GM19467 (cell line): ENCODE measurements around the gene CRLF1.

ENCODE experiments used
- ATAC-seq: cut with Tn5 transposase; IDR thresholded peaks from one replicate; pipeline ENCODE4 v1.9.1; 2021; ENCODE audit warnings: mild to moderate bottlenecking, moderate library complexity; ENCODE audit not compliant: unreplicated experiment

The CRLF1 gene

DNA sequence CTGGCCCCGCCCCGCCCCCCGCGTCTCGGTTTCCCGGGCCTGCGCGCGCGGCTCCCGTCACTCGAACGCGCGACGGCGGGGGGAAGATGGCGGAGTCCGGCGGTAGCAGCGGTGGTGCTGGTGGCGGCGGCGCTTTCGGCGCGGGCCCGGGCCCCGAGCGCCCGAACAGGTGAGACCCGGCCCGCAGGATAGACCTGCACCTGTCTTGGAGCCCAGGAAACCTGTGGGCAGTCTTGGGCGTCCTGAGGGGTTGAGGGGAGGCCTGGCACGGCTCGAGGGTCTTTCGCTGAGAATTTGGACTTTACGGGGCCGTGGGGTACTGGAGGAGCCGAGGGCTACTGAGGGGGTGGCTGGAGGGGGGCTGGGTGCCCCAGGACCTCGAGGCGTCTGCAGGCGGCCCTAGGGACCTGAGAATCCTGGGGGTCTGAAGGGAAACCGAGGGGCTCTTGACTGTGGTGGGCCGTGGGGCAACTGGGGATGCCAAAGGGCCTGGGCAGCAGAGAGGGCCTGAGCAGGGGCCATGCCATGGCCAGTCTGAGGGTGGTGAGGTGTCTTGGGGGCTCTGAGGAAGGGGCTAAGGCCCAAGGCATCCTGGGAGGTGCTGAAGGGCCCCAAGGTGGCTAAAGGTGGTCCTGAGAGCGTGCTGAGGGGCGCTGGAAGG, 30.5 kb upstream of the CRLF1 start, which contains the start of gene KLHL26:
Gene KLHL26 (plus strand): TSS at position 60 of the 661 bp plus-strand sequence. CDS start 27 bp downstream, at position 87.
- ATAC-seq: no peak

DNA sequence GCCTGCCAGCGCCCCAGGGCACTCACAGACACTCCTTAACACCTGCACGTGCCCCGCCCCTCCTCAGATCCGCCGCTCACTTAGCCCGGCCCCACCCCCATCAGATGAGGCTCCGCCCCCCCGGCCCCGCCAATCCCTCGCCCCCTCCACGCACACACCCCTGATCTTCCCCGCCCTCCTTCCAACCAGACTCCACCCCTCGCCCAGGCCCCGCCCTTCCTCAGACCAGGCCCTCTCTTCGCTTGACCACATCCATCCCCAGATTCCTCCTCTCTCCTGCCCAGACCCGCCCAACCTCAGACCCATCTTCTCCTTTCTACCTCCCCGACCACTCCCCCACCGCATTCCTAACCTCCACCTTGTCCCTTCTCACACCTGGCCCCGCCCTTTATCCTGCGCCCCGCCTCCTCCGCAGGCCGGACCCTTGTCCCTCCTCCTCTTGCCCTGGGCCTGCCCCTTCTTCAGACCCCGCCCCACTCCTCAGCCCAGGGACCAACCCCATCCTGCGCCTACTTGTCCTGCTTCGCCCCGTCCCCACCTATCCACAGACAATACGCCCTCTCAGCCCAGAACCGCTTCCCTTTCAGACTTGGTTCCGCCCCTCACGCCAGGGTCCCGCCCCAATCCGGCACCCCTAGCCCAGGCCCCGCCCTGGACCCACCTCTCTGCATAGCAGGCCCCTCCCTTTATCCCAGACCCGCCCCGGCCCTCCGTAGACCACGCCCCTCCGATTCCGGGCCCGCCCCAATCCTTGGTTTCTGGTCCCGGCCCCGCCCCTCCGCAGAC, 29.8 kb upstream of the CRLF1 start:
- peak; percentile 77 for ATAC-seq

DNA sequence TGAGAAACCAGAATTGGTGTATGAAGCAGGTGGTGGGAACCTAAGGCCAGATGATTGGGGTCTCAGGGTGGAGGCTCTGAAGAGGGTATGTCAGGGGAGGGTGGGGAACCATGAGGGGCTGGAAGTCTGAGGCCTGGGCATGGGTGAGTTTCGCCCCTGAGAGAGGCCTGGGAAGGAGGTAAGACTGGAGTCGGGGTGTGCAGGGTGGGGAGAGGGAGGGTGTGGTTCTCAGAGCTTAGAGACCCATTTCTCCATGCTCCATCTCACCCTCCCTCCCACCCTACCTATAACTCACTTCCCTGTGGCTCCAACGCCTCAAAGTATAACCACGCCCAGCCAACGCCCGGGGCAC, 29.2 kb upstream of the CRLF1 start:
- no peak for ATAC-seq

DNA sequence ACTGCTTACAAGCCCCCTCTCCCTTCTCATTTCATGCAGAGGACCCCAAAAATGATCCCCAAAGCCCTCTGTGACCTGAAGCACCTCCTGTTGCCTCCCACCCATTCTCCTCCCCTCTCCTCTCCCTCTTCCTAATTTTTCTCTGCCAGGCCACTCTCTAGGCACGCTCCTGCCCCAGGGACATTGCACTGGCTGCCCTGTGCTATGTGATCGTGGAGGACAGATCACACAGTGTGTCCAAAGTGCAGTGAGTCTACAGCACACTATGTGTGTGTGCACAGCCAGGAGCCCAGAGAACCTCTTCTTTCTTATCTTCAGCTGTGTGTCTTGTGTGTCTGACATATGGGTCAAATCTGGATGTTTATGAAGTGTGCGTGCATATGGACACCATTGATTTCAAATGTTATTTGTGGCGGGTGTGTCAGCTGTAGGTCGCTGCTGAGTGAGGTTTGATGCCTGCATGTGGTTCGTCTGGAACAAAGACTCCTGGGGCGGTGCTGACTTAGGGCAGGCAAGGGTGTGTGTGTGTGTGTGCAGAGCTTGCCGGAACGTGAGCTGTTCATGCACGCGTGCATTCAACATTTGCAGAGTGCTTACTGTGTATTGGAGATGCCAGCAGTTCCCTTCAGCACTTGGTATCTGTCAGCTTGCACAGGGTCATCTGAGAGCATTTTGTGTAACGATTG, 28.2 kb upstream of the CRLF1 start:
- ATAC-seq: no peak

DNA sequence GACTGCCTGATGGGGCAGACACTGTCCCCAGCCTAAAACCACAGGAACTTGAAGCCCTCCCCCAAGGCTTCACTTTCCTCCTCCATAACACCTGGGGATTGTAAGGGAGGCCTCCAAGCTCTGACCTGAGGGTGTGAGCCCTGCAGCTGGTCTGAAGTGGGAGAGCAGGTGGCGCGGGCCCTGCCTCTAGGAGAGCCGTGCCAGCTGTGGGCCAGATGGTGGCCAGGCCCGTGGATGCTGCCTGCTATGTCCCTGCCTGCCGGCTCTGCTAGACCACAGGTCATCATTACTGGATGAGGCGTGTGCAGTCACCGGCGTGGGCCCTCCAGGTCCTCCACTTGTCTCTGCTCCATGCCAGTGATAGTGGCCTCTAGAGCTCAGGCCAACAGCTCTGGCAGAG, 26.7 kb upstream of the CRLF1 start:
- no peak for ATAC-seq

DNA sequence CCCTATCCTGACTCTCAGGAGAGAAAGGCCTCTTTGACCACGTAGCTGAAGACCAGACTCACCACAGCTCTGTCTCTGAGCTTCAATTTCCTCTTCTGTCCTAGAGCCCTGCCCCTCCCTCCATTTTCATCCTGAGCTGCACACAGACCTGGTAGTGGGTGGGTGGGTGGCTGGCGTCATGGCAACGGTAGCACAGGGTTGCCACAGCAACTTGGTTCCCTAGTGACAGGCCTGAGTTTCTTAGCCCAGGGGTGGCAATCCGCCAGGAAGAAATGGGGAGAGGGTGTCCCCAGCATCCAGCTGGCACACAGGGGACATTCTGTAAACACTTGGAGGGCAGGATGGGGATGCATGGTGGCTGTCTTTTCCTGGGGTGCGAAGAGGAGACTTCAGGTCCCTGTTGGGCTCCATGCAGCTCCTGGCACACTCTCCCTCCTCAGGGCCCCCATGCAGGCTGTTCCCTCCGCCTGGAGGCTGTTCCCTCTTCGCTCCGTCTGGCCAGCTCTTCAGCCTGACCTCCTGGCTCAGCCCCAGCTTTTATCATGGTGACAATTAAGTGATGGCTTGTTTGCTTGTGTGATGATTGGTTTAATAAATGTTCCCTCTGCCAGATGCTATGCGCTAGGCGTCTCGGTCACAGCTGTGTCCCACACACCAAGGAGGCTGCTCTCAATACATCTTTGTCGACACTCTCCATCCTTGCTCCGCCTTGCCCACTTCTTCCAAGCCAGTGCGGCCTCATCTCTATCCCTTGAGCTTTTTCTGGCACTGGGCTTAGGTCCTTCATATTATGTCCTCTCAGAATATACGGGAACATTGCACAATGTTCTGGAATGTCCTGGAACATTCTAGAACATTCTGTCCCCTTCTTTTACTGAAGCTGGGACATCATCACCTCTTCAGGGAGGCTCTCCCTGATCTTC, 22.8 kb upstream of the CRLF1 start:
- ATAC-seq: no peak

DNA sequence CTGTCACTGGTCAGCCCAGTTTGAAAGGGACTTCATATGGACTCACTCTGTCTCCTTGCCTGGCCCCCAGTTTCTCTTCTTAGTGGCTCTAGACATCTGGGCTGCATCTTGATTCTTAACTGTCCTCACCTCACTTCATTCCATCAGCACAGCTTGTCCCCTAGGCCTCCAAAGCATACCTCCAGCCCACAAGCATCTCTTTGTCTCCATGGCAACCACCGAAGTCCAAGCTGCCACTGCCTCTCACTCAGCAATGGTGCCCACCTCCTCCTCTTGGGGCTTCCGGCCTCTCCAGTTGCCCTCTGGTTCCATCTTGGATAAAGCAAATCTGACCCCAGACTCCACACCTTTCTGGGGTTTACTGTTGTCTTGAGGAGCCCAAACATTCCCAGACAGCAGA, 20.3 kb upstream of the CRLF1 start:
- no peak for ATAC-seq

DNA sequence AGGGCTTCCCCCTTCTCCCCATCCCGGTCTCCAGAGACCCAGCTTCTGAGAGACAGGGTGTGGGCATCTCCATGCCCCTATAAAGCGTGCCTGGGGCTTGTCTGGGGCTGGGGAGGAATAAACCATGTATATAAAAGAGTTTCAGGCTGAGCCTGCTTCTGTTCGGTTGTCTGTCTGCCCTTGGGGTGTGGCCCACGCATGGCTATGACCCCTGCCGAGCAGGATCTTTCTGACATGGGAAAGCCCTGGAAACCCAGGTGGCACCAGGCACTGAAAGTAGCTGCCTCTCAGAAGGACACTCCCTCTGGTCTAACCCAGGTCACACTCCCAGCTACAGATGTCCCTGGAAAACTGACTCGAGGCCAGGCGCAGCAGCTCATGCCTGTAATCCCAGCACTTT, 14.3 kb upstream of the CRLF1 start:
- ATAC-seq: no peak

DNA sequence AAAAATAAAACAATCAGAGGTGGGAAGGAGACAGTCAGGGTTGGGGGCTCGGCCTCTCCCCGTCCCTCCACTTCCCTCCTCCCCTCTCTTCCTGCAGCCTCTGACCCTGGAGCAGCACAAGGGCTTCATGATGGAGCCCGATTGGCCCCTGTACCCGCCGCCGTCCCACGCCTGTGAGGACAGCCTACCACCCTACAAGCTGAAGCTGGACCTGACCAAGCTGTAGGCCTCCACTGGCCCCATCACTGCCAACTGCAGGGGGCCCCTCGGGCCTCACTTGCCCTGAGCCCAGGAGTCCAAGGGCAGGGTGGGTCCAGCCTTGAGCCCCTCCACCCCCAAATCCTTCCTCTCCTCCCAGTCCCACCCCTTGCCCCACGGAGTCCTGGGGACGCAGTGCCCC, 13.7 kb upstream of the CRLF1 start:
- no peak for ATAC-seq

DNA sequence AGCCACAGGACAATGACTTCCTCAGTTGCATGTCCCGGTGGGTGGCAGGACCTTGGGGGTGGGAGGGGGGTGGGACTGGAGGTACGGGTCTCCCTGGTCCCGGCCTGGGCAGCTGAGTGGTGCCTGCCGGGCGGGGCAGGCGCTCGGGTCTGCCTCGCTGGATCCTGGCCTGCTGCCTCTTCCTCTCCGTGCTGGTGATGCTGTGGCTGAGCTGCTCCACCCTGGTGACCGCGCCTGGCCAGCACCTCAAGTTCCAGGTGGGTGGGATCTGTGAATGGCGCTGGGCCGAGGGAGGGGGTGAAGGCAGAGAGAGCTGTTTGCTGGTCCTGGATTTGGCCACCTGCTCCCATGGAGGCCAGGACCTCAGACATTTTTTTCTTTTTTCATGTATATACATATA, 11.6 kb upstream of the CRLF1 start:
- no peak for ATAC-seq

DNA sequence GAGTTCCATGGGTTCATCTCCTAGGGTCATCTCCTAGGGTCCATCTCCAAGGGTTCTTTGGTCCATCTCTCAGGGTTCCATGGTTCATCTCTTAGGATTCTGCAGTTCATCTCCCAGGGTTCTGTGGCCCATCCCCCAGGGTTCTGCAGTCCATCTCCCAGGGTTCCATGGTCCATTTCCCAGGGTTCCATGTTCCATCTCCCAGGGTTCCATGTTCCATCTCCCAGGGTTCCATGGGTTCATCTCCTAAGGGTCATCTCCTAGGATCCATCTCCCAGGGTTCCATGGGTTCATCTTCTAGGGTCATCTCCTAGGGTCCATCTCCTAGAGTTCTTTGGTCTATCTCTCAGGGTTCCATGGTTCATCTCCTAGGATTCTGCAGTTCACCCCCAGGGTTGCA, 11.0 kb upstream of the CRLF1 start:
- ATAC-seq: no peak

DNA sequence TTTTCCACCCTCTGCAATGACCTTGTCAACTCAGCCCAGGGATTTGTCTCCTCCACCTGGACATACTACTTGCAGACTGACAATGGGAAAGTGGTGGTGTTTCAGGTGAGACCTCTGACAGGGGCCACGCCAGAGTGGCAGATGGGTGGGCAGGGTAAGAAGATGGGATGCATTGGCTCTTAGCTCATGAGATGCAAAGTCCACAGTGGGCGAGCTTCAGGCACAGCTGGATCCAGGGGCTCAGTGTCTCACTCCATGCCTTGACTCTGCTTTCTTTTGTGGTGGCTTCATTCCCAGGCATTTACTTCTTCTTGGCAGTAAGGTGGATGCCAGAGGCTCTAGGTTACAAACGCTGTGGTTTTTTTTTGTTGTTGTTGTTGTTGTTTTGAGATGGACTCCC, 9.4 kb upstream of the CRLF1 start:
- no peak for ATAC-seq

DNA sequence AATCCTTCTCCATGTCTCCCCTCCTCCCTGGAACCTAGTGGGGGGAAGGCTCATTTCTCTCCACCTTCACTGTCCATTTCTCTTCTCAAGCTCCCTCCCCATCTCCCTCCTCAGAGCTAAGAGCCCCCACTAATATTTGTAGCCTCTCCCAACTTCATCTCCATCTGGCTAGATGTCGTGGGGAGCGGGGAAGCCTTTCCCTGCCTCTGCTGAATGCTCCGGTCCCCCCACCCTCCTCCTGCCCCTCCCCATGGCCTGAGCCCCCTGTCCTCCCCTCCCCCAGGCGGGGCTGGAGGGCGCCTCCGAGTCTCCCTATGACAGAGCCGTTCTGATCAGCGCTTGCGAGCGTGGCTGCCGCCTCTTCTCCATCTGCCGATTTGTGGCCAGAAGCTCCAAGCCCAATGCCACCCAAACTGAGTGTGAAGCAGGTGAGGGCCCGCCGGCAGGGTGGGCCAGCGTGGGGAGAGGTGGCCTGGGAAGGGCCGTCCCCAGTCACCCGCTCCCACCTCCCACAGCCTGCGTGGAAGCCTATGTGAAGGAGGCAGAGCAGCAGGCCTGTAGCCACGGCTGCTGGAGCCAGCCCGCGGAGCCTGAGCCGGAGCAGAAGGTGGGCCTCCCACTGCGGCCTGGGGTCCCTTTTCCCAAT, 7.1 kb upstream of the CRLF1 start:
- no peak for ATAC-seq

DNA sequence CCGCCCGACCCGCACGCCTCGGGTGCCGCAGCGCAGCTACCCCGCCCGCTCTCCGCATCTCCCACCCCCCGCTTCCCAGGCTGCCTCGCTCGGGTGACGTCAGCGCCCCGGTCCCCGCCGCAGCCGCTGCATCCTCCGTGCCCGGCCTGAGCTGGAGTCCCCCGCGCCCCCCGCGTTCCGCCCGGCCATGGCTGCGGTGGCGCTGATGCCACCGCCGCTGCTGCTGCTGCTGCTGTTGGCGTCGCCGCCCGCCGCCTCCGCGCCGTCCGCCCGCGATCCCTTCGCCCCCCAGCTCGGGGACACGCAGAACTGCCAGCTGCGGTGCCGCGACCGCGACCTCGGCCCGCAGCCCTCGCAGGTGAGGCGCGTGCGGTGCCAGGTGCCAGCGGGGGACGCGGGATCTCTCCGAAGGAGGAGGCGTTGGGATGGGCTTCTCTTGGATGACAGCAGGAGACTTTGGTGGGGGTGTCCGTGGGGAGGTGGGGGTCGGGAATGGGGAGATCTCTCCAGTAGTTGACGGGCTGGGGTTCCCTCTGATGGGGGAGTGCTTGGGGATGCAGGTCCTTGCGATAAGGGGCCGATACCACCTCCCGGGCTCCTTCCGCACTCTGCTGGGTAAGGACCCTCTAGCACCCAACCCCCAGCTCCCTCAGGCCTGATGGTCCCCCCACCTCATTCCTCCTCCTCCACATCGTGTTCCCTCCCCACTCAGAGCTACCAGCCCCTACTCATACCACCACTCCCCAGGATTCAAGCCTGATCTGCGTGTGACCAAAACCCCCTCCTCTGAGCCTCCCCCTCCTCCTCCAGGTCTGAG, 6.4 kb upstream of the CRLF1 start, which contains the start of gene TMEM59L:
Gene TMEM59L (plus strand): TSS at position 99 of the 817 bp plus-strand sequence. CDS start 89 bp downstream, at position 188.
- no peak for ATAC-seq

DNA sequence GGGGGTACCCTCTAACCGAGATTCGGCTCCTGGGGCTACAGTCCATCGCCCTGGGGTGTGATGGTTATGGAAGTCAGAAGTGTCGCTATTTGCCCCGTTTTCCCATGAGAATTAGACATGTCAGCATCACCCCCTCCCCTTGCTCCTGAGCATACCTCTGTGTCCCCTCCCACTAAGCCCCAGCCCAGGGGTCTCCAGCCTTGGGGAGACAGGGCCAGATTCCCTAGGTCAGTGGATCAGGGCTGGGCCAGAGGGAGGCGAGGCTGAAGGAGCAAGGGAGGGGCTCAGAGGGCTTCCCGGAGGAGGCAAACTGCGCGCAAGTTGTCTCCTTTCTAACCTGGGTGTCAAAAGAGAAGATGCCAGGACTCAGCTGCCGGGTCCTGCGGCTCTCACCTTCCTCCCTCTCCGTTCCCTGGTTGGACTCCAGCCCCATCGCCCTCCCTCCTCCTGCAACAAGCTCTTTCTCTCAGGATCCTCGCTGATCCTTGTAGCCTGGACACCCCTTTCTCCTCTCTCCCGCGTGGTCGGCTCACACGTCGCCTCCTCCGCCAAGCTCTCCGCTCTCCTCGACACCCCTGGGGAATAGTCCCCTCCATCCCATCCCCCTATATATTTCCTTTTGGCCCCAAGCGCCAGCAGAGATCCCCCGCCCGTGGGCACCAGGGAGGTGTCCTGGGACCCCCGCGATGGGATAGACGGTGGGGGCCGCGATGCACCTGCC, 5.6 kb upstream of the CRLF1 start:
- ATAC-seq: no peak

DNA sequence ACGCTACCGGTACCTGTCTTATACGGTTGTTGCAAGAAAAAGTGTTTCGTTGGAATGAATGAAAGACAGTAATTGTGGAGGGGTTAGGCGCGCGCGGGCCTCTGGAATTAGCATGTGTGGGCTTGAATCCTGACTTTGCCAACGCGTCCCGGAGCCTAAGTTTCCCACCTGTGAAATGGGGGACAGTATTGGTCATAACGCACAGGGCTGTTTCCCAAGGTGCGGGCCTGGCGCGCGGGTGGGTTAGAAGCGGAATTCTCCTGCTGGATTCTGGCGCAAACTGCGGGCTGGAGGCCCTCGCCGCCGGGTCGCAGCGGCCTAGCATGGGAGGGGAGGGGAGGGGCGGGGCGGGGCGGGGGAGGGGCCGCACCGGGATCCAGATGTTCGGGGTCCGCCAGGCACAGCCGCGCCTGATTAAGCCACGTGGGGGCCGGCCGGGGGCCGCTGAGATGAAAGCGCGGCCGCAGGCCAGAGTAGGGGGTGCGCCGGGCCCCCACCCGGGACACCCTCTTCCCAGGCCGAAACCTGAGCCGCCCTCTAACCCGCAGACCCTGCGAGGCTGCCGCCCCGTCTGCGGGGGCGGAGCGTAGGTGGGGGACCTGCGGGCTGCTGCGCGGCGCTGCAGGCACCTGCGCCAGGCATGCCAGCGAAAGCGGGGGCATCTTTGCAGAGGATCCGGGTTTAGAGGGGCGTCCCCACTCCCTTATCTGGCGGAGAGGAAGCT, 4.9 kb upstream of the CRLF1 start:
- ATAC-seq: no peak

DNA sequence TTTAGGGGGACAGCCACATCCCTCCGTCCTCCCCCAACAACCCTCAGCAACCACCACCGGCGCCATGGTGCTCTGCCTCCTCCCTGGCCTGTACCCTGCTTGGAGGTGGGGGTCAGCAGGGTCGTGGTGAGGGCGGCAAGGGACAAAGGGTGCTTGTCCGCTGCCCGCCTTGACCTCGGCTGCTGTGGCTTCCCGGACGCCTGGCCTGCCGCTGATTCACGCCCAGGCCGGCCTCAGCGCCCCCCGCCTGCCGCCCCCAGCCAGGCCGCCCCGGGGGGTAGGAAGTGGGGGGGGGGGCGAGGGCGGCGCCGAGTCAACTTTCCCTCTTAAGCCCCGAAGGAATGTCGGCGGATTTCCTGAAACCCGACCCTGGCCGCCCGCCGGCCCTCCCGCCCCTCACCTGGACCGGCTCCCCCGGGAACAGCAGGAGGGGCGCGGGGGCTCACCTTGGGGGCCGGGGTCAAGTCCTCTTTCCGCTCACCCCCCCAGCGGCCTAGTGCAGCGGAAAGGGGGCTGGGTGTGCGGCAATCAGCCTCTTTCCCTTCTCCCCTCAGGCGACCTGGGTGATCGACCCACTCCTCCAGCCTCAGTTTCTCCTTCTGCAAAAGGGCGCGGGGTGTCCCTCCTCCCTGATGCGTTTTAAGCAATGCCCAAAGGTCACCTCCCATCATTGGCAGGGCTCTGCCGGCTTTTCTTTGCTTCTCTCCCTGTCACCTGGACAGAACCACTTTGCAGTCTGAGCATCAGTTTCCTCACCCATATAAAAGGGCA, 4.1 kb upstream of the CRLF1 start:
- ATAC-seq: no peak

DNA sequence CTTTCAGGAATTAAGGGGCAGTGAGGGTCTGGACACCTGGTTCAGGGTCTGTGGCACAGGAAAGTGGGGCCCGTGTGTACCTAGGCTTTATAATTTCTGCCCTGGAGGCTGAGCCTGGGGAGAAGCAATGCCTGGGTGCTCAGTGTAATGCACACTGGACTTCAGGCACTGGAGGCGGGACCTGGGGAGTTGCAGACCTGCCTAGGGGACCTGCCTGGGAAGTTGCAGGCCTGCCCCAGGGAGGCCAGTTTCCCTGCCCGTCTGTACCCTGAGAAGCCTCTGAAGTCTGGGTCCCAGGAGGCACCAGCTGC, 3.6 kb upstream of the CRLF1 start:
- ATAC-seq: no peak
